ENCODE measurements around the gene RABGAP1L. TPM values are rescaled to one million over a fixed set of nuclear protein-coding genes. Genes with fewer than 3 reads are reported as not detected.

The RABGAP1L gene
- total RNA-seq, 4 donors from 2014 or later, result 31.2 to 115 (median 62.5) TPM

DNA sequence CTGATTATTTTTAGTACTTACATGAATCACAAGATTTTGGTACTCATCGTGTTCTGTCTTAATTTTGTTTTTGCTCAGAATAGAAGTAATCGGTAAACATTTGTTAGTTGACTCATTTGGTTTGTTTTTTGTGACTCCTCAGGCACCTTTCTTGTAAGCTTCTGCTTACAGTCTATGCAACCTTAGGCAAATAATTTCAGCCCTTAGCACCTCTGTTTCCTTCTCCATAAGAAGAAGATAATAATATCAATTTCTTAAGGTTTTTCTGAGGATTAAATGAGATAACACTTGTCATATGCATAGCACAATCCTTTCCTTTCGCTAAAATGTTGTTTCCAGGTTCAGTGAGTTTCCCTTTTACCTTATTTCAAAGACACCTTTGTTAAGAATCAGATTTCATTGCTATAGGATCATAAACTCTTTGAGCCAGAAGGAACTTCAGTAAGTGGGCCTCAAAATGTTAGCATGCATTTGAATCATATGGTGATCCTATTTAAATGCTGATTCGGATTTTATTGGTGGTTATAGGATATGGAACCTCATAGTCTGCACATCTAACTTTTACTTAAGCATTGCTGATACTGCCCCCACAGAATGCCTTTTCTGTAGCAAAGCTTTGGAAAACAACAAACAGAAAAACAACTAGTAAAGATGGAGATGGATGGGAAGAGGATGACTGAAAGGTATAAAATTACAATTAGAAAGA lies 567.7 kb downstream of the RABGAP1L start:
- Histone ChIP-seq H3K4me1 (no peaks in the 10 kb centered on the region), H3K36me3 (no peaks in the 10 kb centered on the region), H3K4me3 (no peak overlapping the region), H3K27ac (no peak overlapping the region), H3K9me3 (no peaks in the 10 kb centered on the region), H3K27me3 (no peaks in the 10 kb centered on the region)
- 60 to 78% methylated on average over 1 to 4 of the region's 4 CpGs for WGBS, 2 donors (ENCODE audit: low coverage in 1 of 2)
- ATAC-seq, result no peak
- TF ChIP-seq EP300 (IDR thresholded peaks at IDR 0.05), result no peak
- TF ChIP-seq POLR2AphosphoS5 (IDR thresholded peaks at IDR 0.05), result no peak
- TF ChIP-seq, protein P1, sequence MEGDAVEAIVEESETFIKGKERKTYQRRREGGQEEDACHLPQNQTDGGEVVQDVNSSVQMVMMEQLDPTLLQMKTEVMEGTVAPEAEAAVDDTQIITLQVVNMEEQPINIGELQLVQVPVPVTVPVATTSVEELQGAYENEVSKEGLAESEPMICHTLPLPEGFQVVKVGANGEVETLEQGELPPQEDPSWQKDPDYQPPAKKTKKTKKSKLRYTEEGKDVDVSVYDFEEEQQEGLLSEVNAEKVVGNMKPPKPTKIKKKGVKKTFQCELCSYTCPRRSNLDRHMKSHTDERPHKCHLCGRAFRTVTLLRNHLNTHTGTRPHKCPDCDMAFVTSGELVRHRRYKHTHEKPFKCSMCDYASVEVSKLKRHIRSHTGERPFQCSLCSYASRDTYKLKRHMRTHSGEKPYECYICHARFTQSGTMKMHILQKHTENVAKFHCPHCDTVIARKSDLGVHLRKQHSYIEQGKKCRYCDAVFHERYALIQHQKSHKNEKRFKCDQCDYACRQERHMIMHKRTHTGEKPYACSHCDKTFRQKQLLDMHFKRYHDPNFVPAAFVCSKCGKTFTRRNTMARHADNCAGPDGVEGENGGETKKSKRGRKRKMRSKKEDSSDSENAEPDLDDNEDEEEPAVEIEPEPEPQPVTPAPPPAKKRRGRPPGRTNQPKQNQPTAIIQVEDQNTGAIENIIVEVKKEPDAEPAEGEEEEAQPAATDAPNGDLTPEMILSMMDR (IDR thresholded peaks at IDR 0.05), result no peak
- no peak for TF ChIP-seq POLR2A (IDR thresholded peaks at IDR 0.05)

DNA sequence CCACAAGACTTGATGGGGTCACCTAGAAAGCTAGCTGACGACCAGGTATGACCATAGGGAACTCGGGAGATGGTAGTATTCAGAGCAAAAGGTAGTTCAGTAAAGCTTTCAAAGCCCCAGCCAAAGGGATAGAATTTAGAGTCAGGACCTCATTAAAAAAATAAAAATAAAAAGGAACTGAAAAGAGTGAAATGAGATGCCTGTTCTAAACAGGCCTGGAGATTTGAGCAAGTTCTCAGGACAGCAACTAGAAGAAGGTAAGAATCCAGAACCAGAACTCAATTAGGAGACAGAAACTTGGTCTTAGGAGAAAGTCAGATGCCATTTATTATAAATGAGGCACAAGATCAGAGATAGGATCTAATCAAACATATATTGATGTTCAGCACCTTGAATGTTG lies 575.0 kb downstream of the RABGAP1L start:
- Histone ChIP-seq H3K9me3 (peaks cover 0 to 8% (median 0%) of the 10 kb centered on the region in 3 donors), H3K27ac (no peak overlapping the region), H3K4me3 (no peak overlapping the region), H3K27me3 (no peaks in the 10 kb centered on the region), H3K4me1 (no peaks in the 10 kb centered on the region), H3K36me3 (no peaks in the 10 kb centered on the region)
- TF ChIP-seq EP300 (IDR thresholded peaks at IDR 0.05) (no peak), POLR2AphosphoS5 (IDR thresholded peaks at IDR 0.05) (no peak), POLR2A (IDR thresholded peaks at IDR 0.05) (no peak)
- TF ChIP-seq, protein P1 (IDR thresholded peaks at IDR 0.05), result no peak
- 94 to 95% methylated on average over 2 of the region's 2 CpGs for WGBS, 2 donors (ENCODE audit: low coverage in 1 of 2)
- ATAC-seq, result no peak

DNA sequence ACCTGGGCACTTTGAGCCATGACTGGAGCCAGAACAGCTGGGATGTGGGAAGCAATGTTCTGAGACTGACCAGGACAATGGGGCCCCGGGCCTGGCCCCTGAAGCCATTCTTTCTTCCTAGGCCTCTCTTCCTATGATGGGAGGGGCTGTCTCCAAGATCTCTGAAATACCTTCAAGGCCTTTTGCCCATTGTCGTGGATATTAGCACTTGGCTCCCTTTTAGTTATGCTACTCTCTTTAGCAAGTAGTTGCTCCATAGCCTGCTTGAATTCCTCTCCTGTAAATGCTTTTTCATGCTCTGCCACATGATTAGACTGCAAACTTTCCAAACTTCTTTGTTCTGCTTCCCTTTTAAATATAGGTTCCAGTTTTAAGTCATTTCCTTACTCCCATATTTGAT lies 577.5 kb downstream of the RABGAP1L start:
- H3K4me3 ChIP-seq, result no peak overlapping the region
- H3K9me3 ChIP-seq, result peaks cover 0 to 8% (median 0%) of the 10 kb centered on the region in 3 donors
- H3K27me3 ChIP-seq, result no peaks in the 10 kb centered on the region
- TF ChIP-seq, protein P1 (IDR thresholded peaks at IDR 0.05), result no peak
- TF ChIP-seq EP300 (IDR thresholded peaks at IDR 0.05), result no peak
- no peak for TF ChIP-seq POLR2AphosphoS5 (IDR thresholded peaks at IDR 0.05)
- no peak for ATAC-seq
- H3K27ac ChIP-seq, result no peak overlapping the region
- WGBS, 2 donors (ENCODE audit: low coverage in 1 of 2), result 89 to 100% methylated on average over 1 of the region's 2 CpGs
- H3K36me3 ChIP-seq, result no peaks in the 10 kb centered on the region
- no peaks in the 10 kb centered on the region for H3K4me1 ChIP-seq

DNA sequence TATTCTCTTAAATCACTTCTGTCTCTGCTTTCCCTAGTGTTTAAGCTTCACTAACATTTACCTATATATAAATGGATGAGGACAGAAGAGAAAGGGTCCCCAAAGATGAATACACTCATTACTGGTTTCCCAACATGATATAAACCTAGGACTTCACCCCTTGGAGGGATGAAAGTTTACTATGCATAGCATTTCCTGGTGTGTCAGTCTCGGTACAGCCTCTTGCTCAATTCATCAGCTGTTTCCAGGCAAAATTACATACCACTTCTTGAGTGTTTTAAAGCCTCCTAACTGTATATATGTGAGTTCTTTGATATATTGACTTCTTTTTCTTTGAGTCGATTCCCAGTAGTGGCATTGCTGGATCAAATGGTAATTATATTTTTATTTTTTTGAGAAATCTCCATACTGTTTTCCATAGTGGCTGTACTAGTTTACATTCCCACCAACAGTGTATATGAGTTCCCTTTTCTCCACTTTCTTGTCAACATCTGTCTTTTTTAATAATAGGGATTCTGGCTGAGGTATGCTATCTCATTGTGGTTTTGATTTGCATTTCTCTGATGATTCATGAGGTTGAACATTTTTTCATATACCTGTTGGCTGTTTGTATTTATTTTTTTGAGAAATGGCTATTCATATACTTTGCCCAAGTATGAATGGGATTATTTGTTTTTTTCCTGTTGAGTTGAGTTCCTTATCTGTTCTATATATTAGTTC lies 581.1 kb downstream of the RABGAP1L start:
- no peaks in the 10 kb centered on the region for H3K36me3 ChIP-seq
- no peak overlapping the region for H3K27ac ChIP-seq
- H3K4me3 ChIP-seq, result no peak overlapping the region
- no peak for ATAC-seq
- no peak for TF ChIP-seq EP300 (IDR thresholded peaks at IDR 0.05)
- TF ChIP-seq, protein P1 (IDR thresholded peaks at IDR 0.05), result no peak
- no peak for TF ChIP-seq POLR2A (IDR thresholded peaks at IDR 0.05)
- TF ChIP-seq POLR2AphosphoS5 (IDR thresholded peaks at IDR 0.05), result no peak
- H3K4me1 ChIP-seq, result peaks cover 0 to 3% (median 0%) of the 10 kb centered on the region in 3 donors
- 62 to 63% methylated on average over 2 of the region's 2 CpGs for whole genome bisulfite sequencing, 2 donors (ENCODE audit: low coverage in 1 of 2)
- peaks cover 0 to 8% (median 0%) of the 10 kb centered on the region in 3 donors for H3K9me3 ChIP-seq
- no peaks in the 10 kb centered on the region for H3K27me3 ChIP-seq

Measured in gastroesophageal sphincter (tissue), 4 donors.